SW 1271 (cell line): ENCODE data around the gene SERHL2.
"Not testable (repeated sequence)": the region's sequence is repeated elsewhere in the genome, so short reads cannot be mapped to it uniquely, and the experiment has no call there.

ENCODE experiments used
- DNase-seq, 2 experiments: peaks; one replicate each; lab custom pipeline; 2025; lab: John Stamatoyannopoulos, UW

The SERHL2 gene

DNA sequence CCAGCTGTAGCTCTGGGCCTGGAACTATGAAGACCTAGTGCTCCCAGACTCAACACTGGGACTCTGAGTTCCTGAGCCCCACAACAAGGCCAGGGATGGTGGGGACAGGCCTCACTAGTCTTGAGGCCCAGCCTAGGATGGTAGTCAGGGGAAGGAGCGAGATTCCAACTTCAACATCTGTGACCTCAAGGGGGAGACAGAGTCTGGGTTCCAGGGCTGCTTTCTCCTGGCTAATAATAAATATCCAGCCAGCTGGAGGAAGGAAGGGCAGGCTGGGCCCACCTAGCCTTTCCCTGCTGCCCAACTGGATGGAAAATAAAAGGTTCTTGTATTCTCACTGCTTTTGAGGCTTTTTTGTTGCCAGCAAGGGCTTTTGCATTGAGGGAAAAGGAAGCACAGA, 20.3 kb downstream of the SERHL2 start:
- DNase-seq, result not testable (repeated sequence)

DNA sequence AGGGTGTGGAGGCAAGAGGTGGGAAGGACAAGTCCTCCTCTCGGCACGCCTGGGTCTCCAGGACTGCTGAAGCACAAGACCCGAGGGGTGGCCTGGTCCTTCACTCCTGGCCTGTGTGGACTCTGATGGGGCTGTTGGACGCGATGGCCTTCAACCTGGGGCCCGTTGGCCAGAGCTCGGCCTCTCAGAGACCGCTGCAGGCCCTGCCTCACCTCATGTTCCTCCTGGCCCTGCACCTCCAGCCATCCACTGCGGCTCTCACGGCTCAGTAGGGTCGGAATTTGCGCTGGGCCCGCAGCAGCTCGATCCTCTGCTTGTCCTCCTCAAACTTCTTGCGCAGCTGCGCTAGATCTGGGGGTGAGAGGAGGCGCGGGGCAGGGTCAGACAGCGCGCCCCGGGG, 20.7 kb downstream of the SERHL2 start:
- DNase-seq, result not testable (repeated sequence)

DNA sequence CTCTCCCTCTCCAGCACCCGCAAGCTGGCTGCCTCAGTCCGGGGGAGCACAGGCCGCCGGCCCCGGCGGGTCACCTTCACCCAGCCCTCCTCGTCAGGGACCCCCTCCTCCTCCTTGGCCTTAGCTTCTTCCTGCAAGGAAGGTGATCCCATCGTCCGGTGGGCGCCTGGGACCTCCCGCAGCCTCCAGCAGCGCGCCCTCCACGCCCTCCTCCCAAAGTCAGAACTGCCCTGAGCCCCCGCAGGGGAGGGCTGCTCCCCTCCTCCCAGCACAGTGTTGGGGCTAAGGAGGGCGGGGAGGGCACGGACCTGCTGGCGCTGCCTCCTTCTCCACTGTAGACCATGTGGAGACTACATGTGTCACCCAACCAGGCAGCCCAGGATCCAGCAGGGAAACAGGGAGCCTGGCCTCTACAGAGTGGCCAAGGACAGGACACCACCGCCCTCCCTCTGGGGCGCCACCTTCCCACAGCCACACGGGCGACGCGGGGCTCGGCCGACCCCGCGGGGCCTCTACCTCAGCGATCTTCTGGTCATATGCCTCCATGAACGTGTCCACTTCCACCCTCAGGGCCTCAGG, 22.3 kb downstream of the SERHL2 start:
- DNase-seq, result not testable (repeated sequence)

DNA sequence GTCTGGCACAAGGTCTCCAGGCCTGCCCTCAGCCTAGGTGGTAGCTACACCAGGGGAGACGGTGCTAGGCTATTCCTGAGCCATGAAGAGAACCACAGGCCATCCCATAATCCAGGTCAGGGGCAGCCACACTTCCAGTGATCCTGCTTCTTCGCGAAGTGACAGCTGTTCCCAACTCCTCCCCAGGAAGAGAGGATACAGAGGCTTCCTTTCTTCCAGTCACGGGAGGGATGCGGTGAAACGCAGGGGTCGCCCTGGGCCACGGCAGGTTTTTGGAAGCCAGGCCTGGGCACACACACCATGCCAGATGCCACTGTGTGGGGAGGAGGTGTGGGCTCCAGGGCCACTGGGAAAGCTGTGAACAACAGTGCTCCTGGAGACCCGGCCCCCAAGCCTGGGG, 23.4 kb downstream of the SERHL2 start:
- not testable (repeated sequence) for DNase-seq

DNA sequence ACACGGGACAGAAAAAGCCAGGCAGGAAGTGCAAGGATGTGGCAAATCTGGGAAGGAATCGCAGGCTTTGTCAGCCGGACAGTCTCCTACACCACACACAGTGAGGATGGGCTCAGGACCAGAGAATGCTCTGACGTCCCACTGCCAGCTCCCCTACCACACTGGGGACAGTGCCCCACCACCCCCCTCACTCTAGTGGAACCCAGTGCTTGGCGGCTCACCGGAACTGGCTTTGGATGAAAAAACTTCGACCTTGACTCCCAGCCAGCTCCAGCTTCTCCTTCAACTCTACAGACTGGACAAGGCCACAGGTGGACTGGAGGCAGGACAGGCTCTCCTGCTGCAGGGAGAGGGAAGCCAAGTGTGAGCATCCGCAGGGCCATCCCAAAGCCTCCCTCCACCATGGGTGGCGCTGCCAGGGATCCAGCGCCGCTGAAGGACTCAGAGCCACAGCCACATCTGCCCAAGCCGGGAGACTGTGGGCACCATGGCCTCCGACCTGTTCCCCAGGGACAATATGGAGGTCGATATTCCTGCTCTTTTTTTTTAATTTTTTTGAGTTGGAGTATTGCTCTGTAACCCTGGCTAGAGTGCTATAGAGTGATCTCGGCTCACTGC, 24.0 kb downstream of the SERHL2 start:
- no peak for DNase-seq

DNA sequence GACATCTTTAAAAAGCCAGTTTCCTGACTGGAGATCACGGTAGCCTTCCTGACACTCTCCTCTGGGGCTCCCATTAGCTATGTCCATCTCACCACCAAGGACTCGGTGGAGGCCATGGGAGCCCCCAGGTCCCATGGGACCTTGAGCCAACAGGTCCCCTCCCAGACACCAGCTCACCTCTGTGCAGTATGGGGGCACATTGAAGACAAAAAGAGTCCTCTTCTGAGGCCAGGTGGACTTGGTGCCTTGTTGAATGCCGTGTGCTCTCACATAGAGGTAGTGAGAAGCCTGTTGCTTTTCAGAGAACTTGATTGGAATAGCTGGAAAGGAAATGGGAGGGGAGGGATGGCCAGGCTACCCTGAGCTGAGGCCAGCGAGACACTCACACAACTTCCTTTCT, 26.3 kb downstream of the SERHL2 start:
- not testable (repeated sequence) for DNase-seq

DNA sequence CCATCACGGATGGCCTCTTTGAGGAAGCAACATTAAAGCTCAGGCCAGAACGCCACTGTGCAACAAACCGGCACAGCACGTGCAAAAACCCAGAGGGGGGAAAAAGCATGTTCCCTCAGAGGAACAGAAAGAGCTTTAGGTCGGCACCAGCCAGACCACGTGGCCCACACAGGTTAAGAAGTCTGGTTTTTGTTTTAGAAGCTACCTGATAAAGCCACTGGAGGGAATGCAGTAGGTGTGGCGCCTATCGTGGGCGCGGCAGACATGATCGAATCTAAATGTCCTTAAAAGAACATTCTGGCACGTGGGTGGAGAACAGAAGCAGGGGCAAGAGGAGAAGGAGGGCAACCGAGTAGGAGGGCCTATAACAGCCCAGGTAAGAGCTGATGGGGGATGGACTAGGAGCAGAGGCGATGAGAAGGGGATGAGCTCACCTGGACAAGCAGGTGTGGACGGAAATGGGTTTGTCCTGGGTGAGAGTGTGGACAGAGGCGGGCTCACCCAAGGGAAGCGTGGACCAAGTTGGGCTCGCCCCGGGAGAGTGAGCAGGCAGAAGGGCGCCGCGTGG, 27.5 kb downstream of the SERHL2 start:
- DNase-seq, result not testable (repeated sequence)

DNA sequence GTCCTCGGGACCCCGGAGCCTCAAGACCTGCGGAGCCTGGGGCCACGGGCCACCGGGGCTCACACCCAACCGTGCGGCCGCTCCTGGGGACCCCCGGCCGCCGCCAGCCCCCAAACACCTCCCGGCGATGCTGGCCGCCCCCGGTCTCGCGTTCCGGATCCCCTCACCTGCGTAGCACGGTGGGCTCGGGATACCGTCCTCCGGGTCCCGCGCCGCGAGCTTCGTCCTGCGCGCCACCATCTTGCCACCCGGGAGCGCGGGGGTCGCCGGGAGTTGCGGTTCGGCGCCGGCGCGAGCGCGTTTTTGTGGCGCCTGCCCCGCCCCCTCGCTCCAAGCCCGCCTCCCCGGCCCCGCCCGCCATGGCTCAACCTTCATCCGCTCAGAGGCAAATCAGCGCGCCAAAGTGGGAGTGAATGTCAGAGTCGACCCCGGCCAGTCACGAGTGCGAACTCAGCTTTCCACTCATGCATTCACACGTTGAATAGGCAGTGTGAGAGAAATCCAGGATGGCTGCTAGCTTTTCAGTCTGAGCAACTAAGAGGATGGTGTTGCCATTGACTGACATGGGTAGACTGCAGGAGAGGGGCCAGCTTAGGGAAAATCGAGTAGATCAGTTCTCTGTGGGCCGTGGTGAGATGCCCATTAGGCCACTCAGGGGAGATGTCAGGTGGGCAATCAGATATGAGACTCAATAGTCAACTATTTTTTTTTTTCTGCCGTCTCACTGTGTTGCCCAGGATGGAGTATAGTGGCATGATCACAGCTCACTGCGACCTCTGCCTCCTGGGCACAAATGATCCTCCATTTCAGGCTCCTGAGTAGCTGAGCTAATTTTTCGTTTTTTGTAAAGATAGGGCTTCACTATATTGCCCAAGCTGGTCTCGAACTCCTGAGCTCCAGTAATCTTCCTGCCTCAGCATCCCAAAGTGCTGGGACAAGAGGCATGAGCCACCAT, 28.3 kb downstream of the SERHL2 start:
- DNase-seq, result peak in 1 of 2 experiments; percentile 46

DNA sequence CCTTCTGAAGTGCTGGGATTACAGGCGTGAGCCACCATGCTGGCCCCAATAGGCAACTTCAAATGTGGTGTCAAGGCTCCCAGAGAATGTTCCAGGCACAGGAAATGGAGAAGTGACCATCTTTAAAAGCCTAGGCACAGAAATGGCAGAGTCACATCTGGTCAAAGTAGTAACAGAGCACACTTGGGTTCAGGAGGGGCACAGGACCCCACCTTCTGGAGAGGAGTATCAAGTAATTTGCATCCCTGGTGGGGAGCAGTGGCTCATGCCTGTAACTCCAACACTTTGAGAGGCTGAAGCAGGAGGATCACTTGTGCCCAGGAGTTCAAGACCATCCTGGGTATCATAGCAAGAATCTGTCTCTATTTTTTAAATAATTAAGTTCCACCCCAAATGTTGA, 29.2 kb downstream of the SERHL2 start:
- no peak for DNase-seq

DNA sequence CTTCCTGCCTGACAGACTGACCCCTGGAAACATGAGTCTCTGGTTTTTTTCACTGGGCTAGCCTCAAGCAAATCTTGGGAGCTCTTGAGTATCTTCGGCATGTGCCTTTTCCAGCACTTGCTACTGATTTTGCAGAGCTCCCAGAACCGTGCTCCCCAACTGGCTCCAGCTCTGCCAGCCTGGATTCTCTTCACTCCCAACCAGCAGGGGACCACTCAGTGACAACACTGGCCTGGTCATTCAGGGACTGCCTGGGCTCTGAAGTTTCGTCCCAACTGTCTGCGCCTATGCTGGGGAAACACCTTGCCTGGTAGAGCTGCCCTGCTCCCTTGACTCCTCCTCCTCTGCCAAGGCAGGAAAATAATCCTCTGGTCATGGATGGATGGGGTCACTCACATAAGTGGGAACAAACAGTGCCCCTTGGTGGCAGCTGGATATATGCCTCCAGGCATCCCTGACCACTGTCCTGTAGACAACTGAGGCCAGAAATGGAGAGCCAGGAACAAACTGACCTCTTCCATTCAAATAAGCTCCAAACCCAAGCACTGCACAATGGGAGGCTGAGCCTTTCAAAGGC, 30.7 kb downstream of the SERHL2 start:
- no peak for DNase-seq

DNA sequence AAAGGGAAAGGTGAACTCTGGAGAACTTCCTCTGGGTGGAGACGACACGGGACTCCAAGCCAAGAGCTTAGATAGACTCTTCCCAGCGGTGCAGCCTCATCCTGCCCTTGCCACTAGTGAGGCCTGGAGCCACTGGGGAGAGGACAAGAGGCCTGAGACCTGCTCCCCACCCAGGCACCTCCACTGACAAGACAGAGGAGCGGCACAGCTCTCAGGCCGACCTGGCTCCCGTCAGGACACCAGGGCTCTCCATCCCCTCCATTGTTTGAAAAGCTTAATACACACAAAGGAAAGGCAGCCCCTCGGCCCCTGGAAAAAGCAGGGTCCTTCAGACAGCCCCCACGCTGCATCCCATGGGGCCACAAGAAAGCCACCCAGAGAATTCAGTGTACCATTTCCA, 31.3 kb downstream of the SERHL2 start:
- no peak for DNase-seq

DNA sequence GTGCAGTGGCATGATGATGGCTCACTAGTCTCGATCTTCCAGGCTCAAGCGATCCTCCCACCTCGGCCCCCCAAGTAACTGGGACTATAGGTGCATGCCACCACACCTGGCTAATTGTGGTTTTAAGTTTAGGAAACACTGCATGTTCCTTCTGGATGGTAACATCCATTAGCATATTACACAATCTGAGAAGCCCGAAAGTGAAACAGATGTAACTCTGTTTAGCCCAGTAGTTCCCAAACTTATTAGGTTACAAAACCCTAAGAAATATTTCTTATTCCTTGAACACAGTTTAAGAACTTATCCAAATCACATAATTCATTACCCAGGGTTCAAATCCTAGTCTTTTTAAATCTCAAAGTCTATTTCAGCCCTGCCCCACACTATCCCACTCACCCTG, 32.6 kb downstream of the SERHL2 start:
- no peak for DNase-seq

DNA sequence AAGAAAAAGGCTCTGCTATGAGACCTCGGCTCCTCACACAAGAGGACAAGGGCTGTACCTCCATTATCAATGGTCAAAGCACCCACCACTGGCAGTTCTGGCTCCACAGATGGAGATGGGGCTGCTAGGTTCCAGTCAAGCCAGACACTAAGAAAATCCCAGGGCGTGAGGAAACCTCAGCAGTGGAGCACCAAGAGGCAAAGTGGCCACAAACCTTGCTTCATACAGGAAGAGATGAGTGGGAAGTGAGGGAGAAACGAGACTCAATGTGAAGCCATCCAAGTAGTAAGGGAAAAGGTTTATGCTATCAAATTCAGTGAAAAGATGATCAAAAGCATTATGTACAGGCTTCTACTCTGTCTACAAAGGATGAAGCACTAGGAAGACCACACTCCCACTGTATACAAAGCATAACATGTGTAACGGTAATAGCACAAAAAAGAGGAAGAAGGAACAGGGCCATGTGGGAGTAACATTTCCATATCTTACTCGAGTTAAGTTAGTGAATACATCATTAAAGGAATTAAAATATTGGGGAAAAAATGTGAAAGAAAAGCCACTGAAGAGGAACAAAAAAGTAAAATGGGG, 33.9 kb downstream of the SERHL2 start:
- no peak for DNase-seq

DNA sequence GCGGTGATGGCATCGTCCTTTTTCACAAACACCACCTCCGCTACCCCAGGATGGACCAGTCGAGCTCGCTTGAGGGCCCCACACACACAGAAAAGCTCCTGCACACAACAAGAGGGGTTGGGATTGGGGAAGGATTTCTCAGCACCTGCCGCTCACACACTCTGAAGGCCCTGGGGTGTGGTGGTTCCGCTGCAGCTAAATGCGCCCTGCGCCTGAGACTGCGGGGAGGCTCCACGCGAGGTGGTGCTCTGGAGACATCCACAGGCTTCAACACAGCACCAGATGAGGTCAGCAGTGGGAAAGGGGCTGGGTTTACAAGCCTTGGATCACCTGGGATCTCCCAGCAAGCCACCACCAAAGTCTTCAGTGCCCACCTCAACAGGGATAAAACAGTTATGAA, 38.2 kb downstream of the SERHL2 start:
- no peak for DNase-seq

DNA sequence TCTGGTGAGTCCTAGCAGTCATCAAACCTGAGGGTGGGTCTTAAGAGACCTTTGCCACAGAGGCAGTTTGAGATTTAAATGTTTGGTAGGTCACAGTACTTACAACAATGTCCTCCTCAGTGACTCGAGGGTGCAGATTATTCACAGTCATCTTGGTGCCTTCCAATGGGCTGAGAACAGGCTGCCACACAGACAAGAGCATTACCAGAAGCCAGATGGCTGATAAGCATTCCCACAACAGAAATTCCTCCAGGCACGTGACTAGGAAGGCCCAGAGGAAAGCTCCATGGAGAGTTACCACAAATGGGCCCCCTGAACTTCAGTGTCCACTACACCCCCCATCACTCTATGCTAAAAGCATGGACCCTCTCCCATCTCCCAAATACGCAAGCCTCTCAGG, 41.7 kb downstream of the SERHL2 start:
- no peak for DNase-seq

DNA sequence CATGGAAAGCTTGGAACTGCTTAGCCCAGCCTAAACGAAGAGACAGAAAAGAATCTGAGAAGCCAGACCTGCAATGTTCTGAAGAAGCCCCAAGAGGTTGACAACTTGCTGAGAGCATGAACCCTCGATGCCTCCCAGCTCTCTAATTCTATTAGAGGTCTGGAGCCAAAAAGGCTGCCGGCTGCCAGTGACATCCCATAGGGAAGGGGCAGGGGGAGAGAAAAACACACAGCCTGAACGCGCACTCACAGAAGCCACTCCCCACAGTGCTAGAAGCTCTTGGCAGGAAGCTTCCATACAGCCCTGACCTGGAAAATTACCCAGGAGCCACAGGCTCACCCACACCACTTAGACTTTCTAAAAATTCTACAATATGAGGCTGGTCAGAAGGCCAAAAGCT, 42.6 kb downstream of the SERHL2 start:
- DNase-seq, result no peak

DNA sequence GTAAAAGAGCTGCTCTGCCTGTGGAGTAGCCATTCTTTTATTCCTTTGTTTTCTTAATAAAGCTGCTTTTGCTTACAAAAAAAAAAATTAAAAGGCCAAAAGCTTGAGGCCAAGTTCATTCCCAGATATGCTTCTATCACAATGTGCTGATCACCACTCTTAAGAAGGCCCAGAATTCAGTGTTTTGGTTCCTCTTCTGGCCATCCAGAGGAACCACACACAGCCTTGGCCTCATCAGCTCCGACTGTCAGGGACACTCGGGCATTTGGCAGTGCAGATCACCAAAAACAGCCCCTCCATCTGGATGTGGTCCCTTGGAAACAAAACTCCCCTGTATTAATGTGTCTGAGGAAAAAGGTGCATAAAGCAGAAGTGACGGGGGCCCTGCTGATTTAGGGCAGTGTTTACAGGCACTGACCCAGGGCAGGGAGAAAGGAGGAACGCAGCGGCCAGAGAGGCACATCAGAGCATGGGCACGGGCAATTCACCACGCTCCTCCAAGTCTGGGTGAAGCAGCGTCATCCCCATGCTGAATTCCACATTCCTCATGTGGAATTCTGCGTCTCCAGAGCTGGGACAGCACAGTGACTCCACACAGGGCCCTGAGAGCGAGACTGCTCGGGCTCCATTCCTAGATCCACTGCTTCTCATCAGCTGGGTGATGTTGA, 43.2 kb downstream of the SERHL2 start:
- DNase-seq, result no peak

DNA sequence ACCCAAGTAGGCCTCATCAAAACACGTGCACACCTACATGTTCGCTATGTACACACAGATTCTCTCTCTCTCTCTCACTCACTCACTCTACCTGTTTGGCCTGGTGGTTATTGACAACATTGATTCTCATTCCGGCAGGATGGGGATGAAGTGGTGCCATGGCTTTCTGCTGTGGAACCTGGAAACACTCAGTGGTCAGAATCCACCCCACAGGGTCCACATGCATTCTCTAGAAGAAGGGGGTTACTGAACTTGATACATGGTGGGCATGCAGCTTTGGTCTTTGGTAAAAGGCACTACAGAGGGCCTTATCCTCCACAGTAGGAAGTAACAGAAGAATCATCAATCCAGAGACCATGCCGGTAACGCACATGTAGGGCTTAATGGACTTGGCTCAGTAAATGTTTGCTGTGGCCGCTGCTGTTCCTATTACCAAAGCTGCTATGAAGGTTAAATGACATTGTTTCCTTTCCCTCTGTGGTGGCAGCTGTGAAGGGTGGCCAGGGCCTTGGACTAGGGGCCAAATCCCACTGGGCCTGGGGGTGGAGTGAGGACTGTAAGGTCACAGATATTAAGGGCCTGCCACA, 48.2 kb downstream of the SERHL2 start:
- no peak for DNase-seq

DNA sequence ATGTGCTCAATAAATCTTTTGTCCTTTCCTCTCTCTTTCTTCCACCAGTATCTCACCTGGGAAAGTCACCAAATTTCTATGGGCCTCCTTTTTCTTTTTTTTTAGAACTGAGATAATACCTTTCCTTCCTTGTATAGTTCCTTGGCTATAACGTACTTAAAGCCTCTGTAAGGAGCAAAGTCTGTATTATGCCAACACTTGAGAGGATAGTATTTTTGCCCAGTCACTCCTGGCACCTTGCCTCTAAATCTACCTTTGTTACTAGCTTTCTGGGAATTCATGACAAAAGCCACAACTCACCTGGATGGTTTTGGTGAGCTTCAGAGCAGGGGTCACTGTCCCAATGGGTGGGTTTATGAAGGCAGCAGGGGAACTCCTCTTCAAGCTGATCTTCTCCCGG, 48.7 kb downstream of the SERHL2 start:
- DNase-seq, result no peak

DNA sequence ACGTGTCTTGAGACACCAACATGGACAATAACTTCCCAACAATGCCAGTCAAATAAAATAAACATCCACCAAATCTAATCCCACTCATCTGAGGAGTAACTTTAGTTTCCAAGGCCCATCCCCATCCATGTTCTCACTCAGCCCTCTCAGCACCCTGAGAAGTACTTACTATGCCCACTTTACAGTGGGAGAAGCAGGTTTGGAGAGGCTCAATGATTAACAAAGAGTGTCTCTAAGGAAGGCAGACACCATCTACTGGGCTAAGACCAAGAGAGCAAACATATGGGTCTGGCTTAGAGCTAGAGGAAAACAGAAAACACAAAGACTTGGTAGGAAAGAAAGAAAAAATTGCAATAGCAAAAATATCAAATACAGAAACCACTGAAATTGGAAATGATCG, 49.7 kb downstream of the SERHL2 start:
- no peak for DNase-seq

DNA sequence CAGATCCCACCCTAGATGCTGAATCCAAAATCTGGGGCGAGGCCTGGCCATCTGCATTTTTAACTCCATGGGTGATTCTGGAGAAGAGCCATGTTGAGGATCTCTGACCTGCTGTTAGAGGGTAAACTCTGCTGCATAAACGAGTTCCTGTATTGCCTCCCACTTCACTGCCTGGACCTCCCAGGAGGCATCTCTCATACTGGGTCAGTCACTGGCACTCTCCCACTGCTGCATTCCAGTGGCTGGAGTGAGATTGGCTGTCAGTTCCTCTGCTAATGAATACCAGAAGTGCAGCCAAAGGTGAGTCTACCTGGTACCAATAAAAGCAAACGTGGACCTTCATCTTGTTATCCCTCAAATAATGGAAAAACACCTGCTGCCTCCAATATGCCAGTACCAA, 50.6 kb downstream of the SERHL2 start:
- no peak for DNase-seq
